AG10803 (cell line): ENCODE data around the gene TOX4.

ENCODE experiments used
- DNase-seq: peaks from one replicate; pipeline ENCODE4 v3.0.0; 2010; ENCODE audit warnings: low read depth
- H3K4me3 ChIP-seq: 2 replicates; pipeline ENCODE4 v1.5.1; 2011; ENCODE audit warnings: mild to moderate bottlenecking, low read length, control low read depth
- TF ChIP-seq, protein P1 (sequence below): conservative IDR thresholded peaks from 2 replicates; pipeline ENCODE4 v1.5.1; 2011; ENCODE audit warnings: mild to moderate bottlenecking, low read length, control low read depth, inconsistent platforms

Gene TOX4

DNA sequence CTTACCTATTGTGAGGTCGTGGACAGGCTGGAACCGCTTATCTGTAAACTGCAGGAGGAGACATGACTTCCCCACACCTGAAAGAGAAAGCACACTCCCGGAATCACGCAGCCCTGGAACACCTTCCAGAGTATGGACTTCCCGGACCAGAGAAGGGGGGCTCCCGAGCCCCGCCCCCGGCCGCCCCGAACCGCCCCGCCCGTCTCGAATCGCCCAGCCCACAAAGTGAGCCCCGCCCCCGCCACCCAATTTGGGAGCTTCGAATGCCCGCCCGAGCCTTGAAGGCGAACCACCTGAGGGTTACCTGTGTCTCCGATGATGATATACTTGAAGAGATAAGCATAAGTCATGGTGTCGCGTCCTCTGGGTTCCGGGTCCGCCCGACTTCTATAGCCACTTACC is 471 bp upstream of the TOX4 start:
- H3K4me3 ChIP-seq: peak overlapping the region; percentile 96
- TF ChIP-seq, protein P1, sequence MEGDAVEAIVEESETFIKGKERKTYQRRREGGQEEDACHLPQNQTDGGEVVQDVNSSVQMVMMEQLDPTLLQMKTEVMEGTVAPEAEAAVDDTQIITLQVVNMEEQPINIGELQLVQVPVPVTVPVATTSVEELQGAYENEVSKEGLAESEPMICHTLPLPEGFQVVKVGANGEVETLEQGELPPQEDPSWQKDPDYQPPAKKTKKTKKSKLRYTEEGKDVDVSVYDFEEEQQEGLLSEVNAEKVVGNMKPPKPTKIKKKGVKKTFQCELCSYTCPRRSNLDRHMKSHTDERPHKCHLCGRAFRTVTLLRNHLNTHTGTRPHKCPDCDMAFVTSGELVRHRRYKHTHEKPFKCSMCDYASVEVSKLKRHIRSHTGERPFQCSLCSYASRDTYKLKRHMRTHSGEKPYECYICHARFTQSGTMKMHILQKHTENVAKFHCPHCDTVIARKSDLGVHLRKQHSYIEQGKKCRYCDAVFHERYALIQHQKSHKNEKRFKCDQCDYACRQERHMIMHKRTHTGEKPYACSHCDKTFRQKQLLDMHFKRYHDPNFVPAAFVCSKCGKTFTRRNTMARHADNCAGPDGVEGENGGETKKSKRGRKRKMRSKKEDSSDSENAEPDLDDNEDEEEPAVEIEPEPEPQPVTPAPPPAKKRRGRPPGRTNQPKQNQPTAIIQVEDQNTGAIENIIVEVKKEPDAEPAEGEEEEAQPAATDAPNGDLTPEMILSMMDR: no peak
- no peak for DNase-seq

DNA sequence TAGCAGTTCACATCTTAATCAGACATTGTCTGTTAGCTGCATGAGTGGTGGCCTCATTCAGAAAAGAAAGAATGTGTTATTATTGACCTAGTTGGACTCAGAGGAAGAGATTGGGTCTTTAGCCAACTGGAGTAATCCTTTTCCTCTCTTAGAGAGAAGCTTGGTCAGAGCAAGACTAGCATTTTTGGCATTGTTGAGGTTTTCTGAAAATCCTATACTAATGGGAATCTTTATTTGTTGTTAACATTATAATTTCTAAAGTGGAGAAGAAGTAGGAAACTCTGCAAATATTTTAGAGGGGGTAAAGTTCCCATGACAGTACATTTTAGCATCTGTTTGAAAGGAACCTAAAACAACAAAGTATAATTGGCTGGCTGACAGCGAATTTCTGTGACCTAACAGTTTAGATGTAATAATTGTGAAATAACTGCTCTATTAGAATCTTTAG is 9.7 kb downstream of the TOX4 start:
- peak; percentile 94 for DNase-seq
- no peak overlapping the region for H3K4me3 ChIP-seq
- TF ChIP-seq, protein P1: no peak

DNA sequence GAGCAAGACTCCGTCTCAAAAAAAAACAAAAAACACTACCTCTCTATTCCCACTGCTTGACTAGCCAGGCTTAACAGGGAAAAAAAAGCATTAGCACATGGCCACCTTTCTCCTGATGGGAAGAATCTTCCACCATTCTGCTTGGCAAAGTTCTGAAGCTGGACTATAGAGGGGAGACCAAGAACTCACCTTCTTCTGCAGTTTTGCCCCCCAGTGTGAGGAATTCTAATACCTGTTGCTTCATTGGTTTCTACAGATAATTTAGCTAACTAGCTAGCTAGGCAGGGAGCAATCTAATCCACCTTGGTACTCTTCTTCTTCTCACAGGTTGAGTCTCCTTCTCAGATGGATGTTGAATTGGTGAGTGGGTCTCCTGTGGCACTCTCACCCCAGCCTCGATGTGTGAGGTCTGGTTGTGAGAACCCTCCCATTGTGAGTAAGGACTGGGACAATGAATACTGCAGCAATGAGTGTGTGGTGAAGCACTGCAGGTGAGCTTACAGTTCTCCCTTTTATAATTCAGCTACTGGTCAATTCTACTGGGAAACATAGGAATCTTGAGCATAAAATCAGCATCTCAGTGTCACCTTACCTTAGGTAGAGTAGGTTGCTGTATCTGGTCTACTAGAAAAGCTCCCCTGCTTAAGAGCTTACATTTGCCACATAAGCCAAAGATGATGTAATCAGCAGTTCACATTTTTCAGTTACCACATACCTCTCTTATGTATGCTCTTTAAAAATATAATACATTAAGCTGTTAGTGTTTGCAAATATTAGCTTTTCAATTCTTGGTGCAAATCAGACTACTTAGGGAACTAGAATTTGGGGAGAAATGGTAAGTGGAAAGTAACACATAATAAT is 18.1 kb downstream of the TOX4 start:
- TF ChIP-seq, protein P1: no peak
- no peak overlapping the region for H3K4me3 ChIP-seq
- DNase-seq: peak; percentile 60

DNA sequence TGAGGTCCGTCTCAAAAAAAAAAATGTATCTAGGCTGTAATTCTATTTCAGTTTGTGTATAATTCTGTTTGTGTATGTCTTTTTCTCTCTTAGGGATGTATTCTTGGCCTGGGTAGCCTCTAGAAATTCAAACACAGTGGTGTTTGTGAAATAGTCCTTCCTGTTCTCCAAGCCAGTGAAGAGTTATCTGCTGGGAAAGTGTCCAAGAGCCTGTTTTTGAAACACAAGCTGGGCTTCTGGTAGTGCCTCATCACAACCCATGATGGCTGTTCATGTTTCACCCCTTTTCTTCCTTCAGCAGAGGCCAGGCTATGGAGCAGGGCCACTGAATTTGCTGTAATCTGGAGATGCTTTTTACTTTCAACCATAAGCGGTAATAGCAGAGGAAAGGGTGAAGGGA is 19.5 kb downstream of the TOX4 start:
- DNase-seq: peak; percentile 31
- no peak overlapping the region for H3K4me3 ChIP-seq
- TF ChIP-seq, protein P1: no peak

DNA sequence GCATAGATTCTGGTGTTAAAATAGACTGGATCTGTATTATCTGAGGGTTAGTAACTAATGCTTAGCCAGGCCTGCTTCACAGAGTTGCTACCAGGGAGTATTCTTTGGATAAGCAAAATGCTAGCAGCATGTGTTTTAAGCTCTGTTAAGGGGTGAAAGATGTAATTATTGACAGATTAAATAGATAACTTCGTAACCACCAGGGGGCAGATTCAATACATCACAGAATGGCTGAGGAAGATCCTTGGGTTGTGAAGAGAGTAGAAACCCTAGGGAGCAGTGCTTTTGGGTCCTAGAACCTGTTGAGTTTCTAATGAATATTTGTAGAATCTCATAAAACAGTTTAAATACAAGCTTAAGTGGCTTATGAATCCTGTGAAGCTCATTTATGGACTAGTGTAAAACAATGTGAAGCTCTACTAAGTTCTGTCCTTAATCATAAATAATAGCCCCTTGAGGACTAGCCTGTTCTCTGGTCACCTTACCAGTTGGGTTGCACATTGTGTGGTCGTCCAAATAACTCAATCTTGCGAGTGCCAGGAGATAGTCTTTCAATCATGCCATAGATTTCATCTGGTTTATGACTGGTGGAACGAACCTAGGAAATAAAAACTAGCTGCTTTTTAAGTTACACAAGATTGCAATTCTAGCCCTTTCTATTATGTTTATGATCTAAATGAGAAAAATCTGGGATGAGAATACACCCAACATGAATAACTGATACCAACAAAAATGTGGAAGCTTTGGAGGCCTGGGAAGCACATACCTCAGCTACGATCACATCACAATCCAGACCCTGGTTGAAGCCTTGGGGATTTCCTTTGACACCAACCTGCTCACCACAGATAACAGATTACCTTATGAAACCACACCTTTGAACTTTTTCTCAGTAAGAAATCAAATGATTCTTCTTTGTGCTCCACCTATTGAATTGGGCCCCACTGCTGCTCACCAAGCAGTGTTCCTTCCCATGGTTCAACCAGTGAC is 21.8 kb downstream of the TOX4 start:
- TF ChIP-seq, protein P1: peak; percentile 61
- no peak overlapping the region for H3K4me3 ChIP-seq
- peak; percentile 52 for DNase-seq

DNA sequence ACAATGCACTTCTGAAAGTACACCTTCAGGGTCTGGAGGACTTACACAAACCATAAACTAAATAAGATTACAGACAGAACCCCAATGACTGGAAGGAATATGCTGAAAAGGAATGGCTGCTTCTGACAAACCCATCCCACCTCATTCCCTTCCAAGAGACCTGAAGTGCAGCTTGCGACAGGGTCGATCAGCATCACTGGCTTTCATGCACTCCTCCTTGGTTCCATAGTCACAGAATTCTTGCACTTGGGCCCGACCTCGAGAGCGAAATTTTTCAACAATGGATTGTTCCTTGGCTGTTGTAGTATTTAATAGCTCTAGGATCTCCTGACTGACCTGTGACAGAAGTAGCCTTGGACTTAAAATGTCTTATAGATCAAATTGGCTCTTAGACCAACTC is 24.6 kb downstream of the TOX4 start:
- no peak overlapping the region for H3K4me3 ChIP-seq
- TF ChIP-seq, protein P1: no peak
- no peak for DNase-seq
